Neural progenitor cell (in vitro differentiated cells): ENCODE measurements around the gene DNASE2B. TPM values are rescaled to one million over a fixed set of nuclear protein-coding genes. Genes with fewer than 3 reads are reported as not detected.

Experiments used
- DNase-seq: peaks from one replicate; pipeline ENCODE4 v3.0.0-alpha.2; 2016; ENCODE audit warnings: low spot score
- H2AFZ ChIP-seq: fragments of 200-600 bp; sonication (generic); replicated peaks from 2 replicates; pipeline ENCODE4 v1.6.1; 2016; ENCODE audit warnings: antibody characterized with exemption
- H3F3A ChIP-seq: fragments of 200-600 bp; sonication (generic); 2 replicates; pipeline ENCODE4 v1.6.1; 2016; ENCODE audit warnings: antibody characterized with exemption, low read depth
- H3K27ac ChIP-seq: fragments of 200-600 bp; sonication (generic); 2 replicates; pipeline ENCODE4 v1.5.1; 2016; ENCODE audit warnings: mild to moderate bottlenecking
- H3K27me3 ChIP-seq: fragments of 200-600 bp; sonication (generic); 2 replicates; pipeline ENCODE4 v1.6.1; 2016; ENCODE audit warnings: mild to moderate bottlenecking, moderate library complexity
- H3K36me3 ChIP-seq: fragments of 200-600 bp; sonication (generic); 2 replicates; pipeline ENCODE4 v1.5.1; 2016
- H3K4me1 ChIP-seq: fragments of 200-600 bp; sonication (generic); 2 replicates; pipeline ENCODE4 v1.6.1; 2016; ENCODE audit warnings: mixed run types
- H3K4me2 ChIP-seq: fragments of 200-600 bp; sonication (generic); 2 replicates; pipeline ENCODE4 v1.6.1; 2016
- H3K4me3 ChIP-seq: fragments of 200-600 bp; sonication (generic); 2 replicates; pipeline ENCODE4 v1.5.1; 2016
- H3K79me2 ChIP-seq: fragments of 200-600 bp; sonication (generic); 2 replicates; pipeline ENCODE4 v1.6.1; 2016; ENCODE audit warnings: low read depth
- H3K9ac ChIP-seq: fragments of 200-600 bp; sonication (generic); 2 replicates; pipeline ENCODE4 v1.6.1; 2016
- H3K9me3 ChIP-seq: fragments of 200-600 bp; sonication (generic); 2 replicates; pipeline ENCODE4 v1.5.1; 2016; ENCODE audit warnings: low read depth
- H4K20me1 ChIP-seq: fragments of 200-600 bp; sonication (generic); 2 replicates; pipeline ENCODE4 v1.6.1; 2016; ENCODE audit warnings: low read depth
- H3K27ac Mint-ChIP-seq: 3 replicates; pipeline ENCODE4 v1.8.0; 2021; ENCODE audit warnings: mixed read lengths
- H3K27me3 Mint-ChIP-seq: 2 replicates; pipeline ENCODE4 v1.8.0; 2022; ENCODE audit warnings: low read depth, mild to moderate bottlenecking, inconsistent platforms, moderate library complexity, mixed read lengths; ENCODE audit not compliant: insufficient read depth
- H3K36me3 Mint-ChIP-seq: 3 replicates; pipeline ENCODE4 v1.8.0; 2021; ENCODE audit warnings: mixed read lengths
- H3K4me1 Mint-ChIP-seq: 3 replicates; pipeline ENCODE4 v1.8.0; 2021; ENCODE audit warnings: mixed read lengths
- H3K4me3 Mint-ChIP-seq: 3 replicates; pipeline ENCODE4 v1.8.0; 2021; ENCODE audit warnings: mild to moderate bottlenecking, moderate library complexity, mixed read lengths
- H3K9me3 Mint-ChIP-seq: 3 replicates; pipeline ENCODE4 v1.8.0; 2020; ENCODE audit warnings: mixed read lengths
- EZH2 ChIP-seq: fragments of 200-600 bp; sonication (generic); IDR thresholded peaks from 2 replicates; pipeline ENCODE4 v1.6.1; 2017; ENCODE audit warnings: antibody characterized with exemption, mild to moderate bottlenecking, moderate library complexity
- EZH2phosphoT487 ChIP-seq: fragments of 200-600 bp; sonication (generic); IDR thresholded peaks from 2 replicates; pipeline ENCODE4 v1.6.1; 2017; ENCODE audit warnings: antibody characterized with exemption
- total RNA-seq: library from RNA; depleted of rRNA; stranded (reverse); fragments of >200 nt; gene quantifications from 2 replicates; pipeline ENCODE4 v1.2.3, GENCODE V29; 2015; ENCODE audit warnings: low replicate concordance
- TF ChIP-seq, protein P1 (sequence below): fragments of 200-600 bp; sonication (generic); IDR thresholded peaks from 2 replicates; pipeline ENCODE4 v1.5.1; 2017; ENCODE audit warnings: antibody characterized with exemption, mild to moderate bottlenecking

Gene DNASE2B
- total RNA-seq, 1 donor from 2014 or later = not detected

- no peaks in the 10 kb centered on the region for H3K9me3 ChIP-seq
- no peak overlapping the region for H3K4me3 Mint-ChIP-seq
- H3K4me3 ChIP-seq = no peak overlapping the region
- no peaks in the 10 kb centered on the region for H3K36me3 Mint-ChIP-seq
- H3K36me3 ChIP-seq = no peaks in the 10 kb centered on the region
- TF ChIP-seq EZH2phosphoT487 = no peak
- TF ChIP-seq, protein P1, sequence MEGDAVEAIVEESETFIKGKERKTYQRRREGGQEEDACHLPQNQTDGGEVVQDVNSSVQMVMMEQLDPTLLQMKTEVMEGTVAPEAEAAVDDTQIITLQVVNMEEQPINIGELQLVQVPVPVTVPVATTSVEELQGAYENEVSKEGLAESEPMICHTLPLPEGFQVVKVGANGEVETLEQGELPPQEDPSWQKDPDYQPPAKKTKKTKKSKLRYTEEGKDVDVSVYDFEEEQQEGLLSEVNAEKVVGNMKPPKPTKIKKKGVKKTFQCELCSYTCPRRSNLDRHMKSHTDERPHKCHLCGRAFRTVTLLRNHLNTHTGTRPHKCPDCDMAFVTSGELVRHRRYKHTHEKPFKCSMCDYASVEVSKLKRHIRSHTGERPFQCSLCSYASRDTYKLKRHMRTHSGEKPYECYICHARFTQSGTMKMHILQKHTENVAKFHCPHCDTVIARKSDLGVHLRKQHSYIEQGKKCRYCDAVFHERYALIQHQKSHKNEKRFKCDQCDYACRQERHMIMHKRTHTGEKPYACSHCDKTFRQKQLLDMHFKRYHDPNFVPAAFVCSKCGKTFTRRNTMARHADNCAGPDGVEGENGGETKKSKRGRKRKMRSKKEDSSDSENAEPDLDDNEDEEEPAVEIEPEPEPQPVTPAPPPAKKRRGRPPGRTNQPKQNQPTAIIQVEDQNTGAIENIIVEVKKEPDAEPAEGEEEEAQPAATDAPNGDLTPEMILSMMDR = no peak
- no peak for TF ChIP-seq EZH2
- H3K79me2 ChIP-seq = no peaks in the 10 kb centered on the region
- no peak for DNase-seq
- no peak overlapping the region for H2AFZ ChIP-seq
- H3F3A ChIP-seq = no peaks in the 10 kb centered on the region
- no peaks in the 10 kb centered on the region for H3K27me3 Mint-ChIP-seq
- no peak overlapping the region for H3K9ac ChIP-seq
- H3K27ac Mint-ChIP-seq = no peak overlapping the region
- no peak overlapping the region for H3K27ac ChIP-seq
- H4K20me1 ChIP-seq = no peaks in the 10 kb centered on the region
- no peaks in the 10 kb centered on the region for H3K4me1 ChIP-seq
- H3K4me1 Mint-ChIP-seq = no peaks in the 10 kb centered on the region
- H3K9me3 Mint-ChIP-seq = no peaks in the 10 kb centered on the region
- H3K4me2 ChIP-seq = no peak overlapping the region
- H3K27me3 ChIP-seq = no peaks in the 10 kb centered on the region
These were observed 24.6 kb downstream of the DNASE2B start for GRCh38 chr1:84422909-84423308.

GRCh38 chr1:84424513-84425149 is 26.3 kb downstream of the DNASE2B start:
- no peak overlapping the region for H3K4me3 ChIP-seq
- no peak overlapping the region for H3K9ac ChIP-seq
- H3K27me3 Mint-ChIP-seq = no peaks in the 10 kb centered on the region
- H3K4me1 Mint-ChIP-seq = no peaks in the 10 kb centered on the region
- no peak for TF ChIP-seq EZH2
- TF ChIP-seq, protein P1 = no peak
- TF ChIP-seq EZH2phosphoT487 = no peak
- H2AFZ ChIP-seq = no peak overlapping the region
- no peaks in the 10 kb centered on the region for H3K36me3 ChIP-seq
- H3K36me3 Mint-ChIP-seq = no peaks in the 10 kb centered on the region
- no peaks in the 10 kb centered on the region for H3K9me3 ChIP-seq
- H4K20me1 ChIP-seq = no peaks in the 10 kb centered on the region
- H3K27ac Mint-ChIP-seq = no peak overlapping the region
- no peak for DNase-seq
- H3K27ac ChIP-seq = no peak overlapping the region
- peaks cover under 1% of the 10 kb centered on the region for H3K9me3 Mint-ChIP-seq
- no peaks in the 10 kb centered on the region for H3K27me3 ChIP-seq
- H3K79me2 ChIP-seq = no peaks in the 10 kb centered on the region
- H3K4me1 ChIP-seq = no peaks in the 10 kb centered on the region
- no peak overlapping the region for H3K4me3 Mint-ChIP-seq
- H3K4me2 ChIP-seq = no peak overlapping the region
- no peaks in the 10 kb centered on the region for H3F3A ChIP-seq

- Histone ChIP-seq H3K27me3 (no peaks in the 10 kb centered on the region), H3F3A (no peaks in the 10 kb centered on the region), H3K36me3 (no peaks in the 10 kb centered on the region), H3K9ac (no peak overlapping the region), H3K4me2 (no peak overlapping the region), H2AFZ (no peak overlapping the region), H3K4me1 (no peaks in the 10 kb centered on the region), H3K9me3 (no peaks in the 10 kb centered on the region), H3K4me3 (no peak overlapping the region), H4K20me1 (no peaks in the 10 kb centered on the region), H3K27ac (no peak overlapping the region), H3K79me2 (no peaks in the 10 kb centered on the region)
- no peaks in the 10 kb centered on the region for H3K27me3 Mint-ChIP-seq
- TF ChIP-seq, protein P1 = no peak
- TF ChIP-seq EZH2phosphoT487 (no peak), EZH2 (no peak)
- peaks cover 4% of the 10 kb centered on the region for H3K9me3 Mint-ChIP-seq
- no peaks in the 10 kb centered on the region for H3K4me1 Mint-ChIP-seq
- H3K4me3 Mint-ChIP-seq = no peak overlapping the region
- H3K27ac Mint-ChIP-seq = no peak overlapping the region
- no peak for DNase-seq
- no peaks in the 10 kb centered on the region for H3K36me3 Mint-ChIP-seq
These were observed 27.0 kb downstream of the DNASE2B start for GRCh38 chr1:84425150-84425896.
